ENCODE data around the gene BCKDHB.

Gene BCKDHB

DNA sequence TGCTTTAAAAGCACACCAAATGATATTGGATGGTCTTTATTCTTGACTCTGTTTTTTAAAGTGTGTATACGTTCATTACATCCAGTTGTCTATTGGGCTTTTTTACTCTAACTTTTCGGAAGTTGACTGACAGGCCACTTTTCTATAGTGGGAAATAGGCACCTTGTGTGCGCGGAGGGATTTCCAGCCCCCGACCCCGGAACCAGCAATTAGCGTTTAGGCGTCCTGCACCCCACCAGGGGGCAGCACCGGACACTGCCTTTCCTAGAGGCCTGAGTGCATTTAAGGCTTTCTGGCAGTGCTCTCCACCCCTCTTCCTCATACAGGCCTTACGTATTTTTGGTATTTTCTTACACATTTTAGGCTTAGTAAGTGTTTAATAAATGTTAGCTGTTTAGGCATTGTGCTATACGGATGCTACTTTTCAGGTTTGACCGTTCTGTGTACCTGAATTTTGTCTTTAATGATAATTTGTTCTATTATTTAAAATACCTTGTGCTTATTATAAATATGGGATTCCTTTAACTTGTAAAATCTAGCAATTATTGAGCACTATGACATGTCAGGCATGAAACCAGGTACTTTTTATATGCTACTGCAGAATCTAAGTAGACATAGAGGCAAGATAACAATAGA is 231.8 kb downstream of the BCKDHB start:
- TF ChIP-seq, protein P1, sequence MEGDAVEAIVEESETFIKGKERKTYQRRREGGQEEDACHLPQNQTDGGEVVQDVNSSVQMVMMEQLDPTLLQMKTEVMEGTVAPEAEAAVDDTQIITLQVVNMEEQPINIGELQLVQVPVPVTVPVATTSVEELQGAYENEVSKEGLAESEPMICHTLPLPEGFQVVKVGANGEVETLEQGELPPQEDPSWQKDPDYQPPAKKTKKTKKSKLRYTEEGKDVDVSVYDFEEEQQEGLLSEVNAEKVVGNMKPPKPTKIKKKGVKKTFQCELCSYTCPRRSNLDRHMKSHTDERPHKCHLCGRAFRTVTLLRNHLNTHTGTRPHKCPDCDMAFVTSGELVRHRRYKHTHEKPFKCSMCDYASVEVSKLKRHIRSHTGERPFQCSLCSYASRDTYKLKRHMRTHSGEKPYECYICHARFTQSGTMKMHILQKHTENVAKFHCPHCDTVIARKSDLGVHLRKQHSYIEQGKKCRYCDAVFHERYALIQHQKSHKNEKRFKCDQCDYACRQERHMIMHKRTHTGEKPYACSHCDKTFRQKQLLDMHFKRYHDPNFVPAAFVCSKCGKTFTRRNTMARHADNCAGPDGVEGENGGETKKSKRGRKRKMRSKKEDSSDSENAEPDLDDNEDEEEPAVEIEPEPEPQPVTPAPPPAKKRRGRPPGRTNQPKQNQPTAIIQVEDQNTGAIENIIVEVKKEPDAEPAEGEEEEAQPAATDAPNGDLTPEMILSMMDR (IDR thresholded peaks at IDR 0.05; ENCODE audit: extremely low read depth, insufficient read depth, missing control alignments) = peak; percentile 84
- peak; percentile 21 for DNase-seq (ENCODE audit: low spot score)
- in situ Hi-C loops (cut with MboI; ENCODE audit: low pct_unique_long_range_greater_than_20kb, low sequenced_read_pairs, unreplicated experiment) = no loop called here

DNA sequence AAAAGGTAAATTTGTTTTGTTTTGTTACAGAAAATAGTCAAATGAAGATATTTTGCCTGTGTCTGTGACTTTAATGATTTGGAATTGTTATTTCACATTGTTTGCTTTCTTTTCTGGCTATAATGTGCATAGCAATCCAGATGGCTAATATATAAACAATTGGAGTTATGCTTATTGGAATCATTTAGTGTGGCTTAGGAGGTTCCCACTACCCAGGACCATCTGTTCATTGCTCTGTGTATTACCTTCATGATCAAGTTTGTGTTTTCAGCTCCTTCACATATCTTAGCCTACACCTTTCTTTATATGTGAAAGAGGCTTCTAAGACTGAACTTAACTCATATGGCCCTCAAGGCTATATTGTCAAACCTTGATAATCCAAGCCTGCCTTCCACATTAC is 232.9 kb downstream of the BCKDHB start:
- DNase-seq (ENCODE audit: low spot score) = no peak

DNA sequence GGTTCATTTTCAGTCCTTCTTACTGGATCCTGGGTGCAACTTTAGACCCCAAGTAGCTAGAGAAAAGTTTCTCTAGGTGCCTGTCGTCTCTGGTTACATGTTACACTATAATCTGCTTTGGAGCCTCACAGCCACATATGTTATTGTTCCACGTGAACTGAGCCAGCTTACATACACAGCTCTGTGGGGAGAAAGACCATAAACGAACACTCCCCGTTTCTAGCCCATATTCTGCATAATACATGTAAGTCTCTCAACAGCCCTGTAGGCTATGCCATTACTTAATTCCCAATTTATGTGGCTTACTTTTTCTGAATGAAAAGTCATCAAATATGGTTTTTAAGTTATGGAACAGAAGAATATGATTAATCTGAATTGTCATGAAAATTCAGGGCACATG is 233.8 kb downstream of the BCKDHB start:
- in situ Hi-C loops (cut with MboI; ENCODE audit: low pct_unique_long_range_greater_than_20kb, low sequenced_read_pairs, unreplicated experiment) = no loop called here
- TF ChIP-seq, protein P1 (IDR thresholded peaks at IDR 0.05; ENCODE audit: extremely low read depth, insufficient read depth, missing control alignments) = no peak
- no peak for DNase-seq (ENCODE audit: low spot score)

More for the DNA sequence above, 232.9 kb downstream of the BCKDHB start:
- TF ChIP-seq, protein P1 (IDR thresholded peaks at IDR 0.05; ENCODE audit: extremely low read depth, insufficient read depth, missing control alignments) = no peak
- in situ Hi-C loops (cut with MboI; ENCODE audit: low pct_unique_long_range_greater_than_20kb, low sequenced_read_pairs, unreplicated experiment) = no loop called here

GRCh38 chr6:80340686-80341085 is 234.2 kb downstream of the BCKDHB start:
- TF ChIP-seq, protein P1 (IDR thresholded peaks at IDR 0.05; ENCODE audit: extremely low read depth, insufficient read depth, missing control alignments) = no peak

DNA sequence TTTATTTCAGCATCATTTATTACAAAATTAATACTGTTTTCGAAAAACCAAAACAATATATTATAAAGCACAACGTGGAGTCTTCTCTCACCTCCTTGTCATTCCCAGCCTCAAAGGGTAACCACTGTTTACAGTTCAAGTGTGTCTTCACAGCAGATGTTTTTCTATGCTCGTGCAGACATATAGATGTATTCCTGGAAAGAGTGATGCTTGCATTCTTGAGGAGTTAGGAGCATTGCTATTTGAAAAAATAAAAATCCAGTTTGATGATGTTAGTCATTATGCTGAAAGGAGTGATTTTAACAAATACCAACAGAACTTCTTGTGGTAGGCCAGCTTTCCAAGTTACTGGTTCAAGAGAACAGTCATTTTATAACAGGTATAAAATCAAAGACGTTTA is 234.9 kb downstream of the BCKDHB start:
- TF ChIP-seq, protein P1 (IDR thresholded peaks at IDR 0.05; ENCODE audit: extremely low read depth, insufficient read depth, missing control alignments) = no peak
- in situ Hi-C loops (cut with MboI; ENCODE audit: low pct_unique_long_range_greater_than_20kb, low sequenced_read_pairs, unreplicated experiment) = no loop called here
- DNase-seq (ENCODE audit: low spot score) = no peak

More at GRCh38 chr6:80340686-80341085, 234.2 kb downstream of the BCKDHB start:
- no peak for DNase-seq (ENCODE audit: low spot score)
- in situ Hi-C loops (cut with MboI; ENCODE audit: low pct_unique_long_range_greater_than_20kb, low sequenced_read_pairs, unreplicated experiment) = no loop called here

GRCh38 chr6:80343511-80343910 is 237.0 kb downstream of the BCKDHB start:
- DNase-seq (ENCODE audit: low spot score) = no peak
- in situ Hi-C loops (cut with MboI; ENCODE audit: low pct_unique_long_range_greater_than_20kb, low sequenced_read_pairs, unreplicated experiment) = no loop called here
- TF ChIP-seq, protein P1 (IDR thresholded peaks at IDR 0.05; ENCODE audit: extremely low read depth, insufficient read depth, missing control alignments) = no peak

Data from GM13977 (cell line).